Skeletal muscle tissue (tissue), 4 donors: Measurements from ENCODE around the gene TNIK. TPM values are rescaled to one million over a fixed set of nuclear protein-coding genes. Genes with fewer than 3 reads are reported as not detected.

ENCODE experiments used
- H3K27ac ChIP-seq: one replicate; pipeline ENCODE4 v1.7.0; 2013; ENCODE audit warnings: mild to moderate bottlenecking, low read depth, low read length, inconsistent platforms
- H3K27me3 ChIP-seq, 3 donors: one replicate each; pipeline ENCODE4 v1.7.0; 2013; ENCODE audit warnings: low read length in 3 of 3; ENCODE audit not compliant: control insufficient read depth in 3 of 3, insufficient read depth in 3 of 3
- H3K36me3 ChIP-seq, 3 donors: one replicate each; pipeline ENCODE4 v1.7.0; 2013; ENCODE audit warnings: low read length in 3 of 3; ENCODE audit not compliant: control insufficient read depth in 3 of 3, insufficient read depth in 3 of 3
- H3K4me1 ChIP-seq, 3 donors: one replicate each; pipeline ENCODE4 v1.7.0; 2013; ENCODE audit warnings: low read length in 3 of 3, mild to moderate bottlenecking in 3 of 3; ENCODE audit not compliant: control insufficient read depth in 3 of 3, insufficient read depth in 3 of 3
- H3K4me3 ChIP-seq, 3 donors: one replicate each; pipeline ENCODE4 v1.7.0; 2013; ENCODE audit warnings: low read length in 3 of 3
- H3K9ac ChIP-seq, 3 donors: one replicate each; pipeline ENCODE4 v1.7.0; 2013; ENCODE audit warnings: low read length in 3 of 3, mild to moderate bottlenecking in 3 of 3, moderate library complexity in 2 of 3, low read depth in 1 of 3
- H3K9me3 ChIP-seq, 3 donors: one replicate each; pipeline ENCODE4 v1.7.0; 2013; ENCODE audit warnings: low read length in 3 of 3; ENCODE audit not compliant: control insufficient read depth in 3 of 3
- total RNA-seq: library from RNA; depleted of rRNA; stranded (reverse); fragments of >200 nt; gene quantifications from one replicate; pipeline ENCODE4 v1.2.3, GENCODE V29; 2014
- donor health status: Osteomylitis.

The TNIK gene
- total RNA-seq, 1 donor from 2014 or later: 31.3 TPM

DNA sequence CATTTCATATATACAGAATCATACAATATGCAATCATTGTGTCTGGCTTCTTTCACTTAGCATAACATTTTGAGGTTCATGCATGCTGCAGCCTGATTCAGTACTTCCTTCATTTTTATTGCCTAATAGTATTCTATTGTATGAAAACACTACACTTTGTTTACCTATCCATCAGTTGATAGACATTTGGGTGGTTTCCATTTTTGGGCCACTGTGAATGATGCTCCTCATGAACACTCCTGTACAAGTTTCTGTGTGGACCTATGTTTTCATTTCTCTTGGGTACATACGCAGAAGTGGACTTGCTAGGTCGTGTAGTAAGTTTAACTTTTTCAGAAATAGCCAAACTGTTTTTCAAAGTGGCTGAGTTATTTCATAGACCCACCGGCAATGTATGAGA is 18.8 kb downstream of the TNIK start:
- H3K4me1 ChIP-seq: peaks cover 0 to 18% (median 15%) of the 10 kb centered on the region in 3 donors
- H3K36me3 ChIP-seq: no peaks in the 10 kb centered on the region
- no peaks in the 10 kb centered on the region for H3K9me3 ChIP-seq
- H3K27me3 ChIP-seq: no peaks in the 10 kb centered on the region
- H3K27ac ChIP-seq: no peak overlapping the region
- no peak overlapping the region for H3K4me3 ChIP-seq
- H3K9ac ChIP-seq: no peak overlapping the region

DNA sequence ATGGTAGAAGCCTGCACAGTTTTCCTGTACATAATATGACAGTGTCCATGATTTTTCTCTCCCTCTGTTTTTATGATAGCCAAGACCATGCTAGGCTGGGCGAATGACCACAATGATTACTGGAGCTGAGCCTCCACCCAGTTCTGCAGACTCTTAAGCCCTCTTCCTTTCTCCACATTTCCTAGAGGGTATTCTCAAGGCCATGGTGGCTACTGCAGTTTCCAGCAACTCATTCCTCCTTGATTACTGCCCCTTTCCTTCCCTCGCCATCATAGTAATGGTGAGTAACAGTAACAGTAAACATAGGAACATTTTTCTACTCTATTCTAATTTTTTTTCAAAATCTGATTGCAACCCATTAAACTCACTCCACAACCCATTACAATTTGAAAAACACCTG is 20.2 kb downstream of the TNIK start:
- Histone ChIP-seq H3K4me3 (no peak overlapping the region), H3K36me3 (no peaks in the 10 kb centered on the region), H3K9ac (no peak overlapping the region)

GRCh38 chr3:171437115-171437756 is 23.0 kb downstream of the TNIK start:
- no peaks in the 10 kb centered on the region for H3K27me3 ChIP-seq
- H3K4me3 ChIP-seq: no peak overlapping the region
- peaks cover 0 to 14% (median 9%) of the 10 kb centered on the region in 3 donors for H3K4me1 ChIP-seq
- no peak overlapping the region for H3K9ac ChIP-seq
- no peaks in the 10 kb centered on the region for H3K36me3 ChIP-seq
- no peak overlapping the region for H3K27ac ChIP-seq
- H3K9me3 ChIP-seq: no peaks in the 10 kb centered on the region

More for the DNA sequence above, 20.2 kb downstream of the TNIK start:
- Histone ChIP-seq H3K9me3 (no peaks in the 10 kb centered on the region), H3K27me3 (no peaks in the 10 kb centered on the region), H3K27ac (no peak overlapping the region), H3K4me1 (peaks cover 0 to 19% (median 15%) of the 10 kb centered on the region in 3 donors)

DNA sequence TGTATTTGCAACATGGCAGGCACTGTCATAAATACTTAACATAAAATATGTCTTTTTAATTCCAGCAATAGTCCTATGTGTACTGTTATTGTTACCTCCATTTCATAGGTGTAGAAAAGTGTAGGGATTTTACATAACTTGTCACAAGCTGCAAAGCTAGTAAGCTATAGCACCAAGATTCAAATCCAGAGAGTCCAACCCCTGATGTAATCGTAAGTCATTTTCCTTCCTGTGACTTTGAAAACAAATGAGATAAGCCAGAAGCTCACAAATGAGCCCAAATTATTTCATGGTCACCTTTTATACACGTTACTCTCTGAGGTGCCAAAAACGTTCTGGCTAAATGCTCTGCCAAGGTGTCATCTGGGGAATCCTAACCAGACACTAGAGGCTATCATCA is 23.8 kb downstream of the TNIK start:
- Histone ChIP-seq H3K36me3 (no peaks in the 10 kb centered on the region), H3K4me3 (no peak overlapping the region), H3K27me3 (no peaks in the 10 kb centered on the region), H3K9ac (no peak overlapping the region), H3K27ac (no peak overlapping the region), H3K4me1 (peaks cover 0 to 12% (median 10%) of the 10 kb centered on the region in 3 donors), H3K9me3 (no peaks in the 10 kb centered on the region)

DNA sequence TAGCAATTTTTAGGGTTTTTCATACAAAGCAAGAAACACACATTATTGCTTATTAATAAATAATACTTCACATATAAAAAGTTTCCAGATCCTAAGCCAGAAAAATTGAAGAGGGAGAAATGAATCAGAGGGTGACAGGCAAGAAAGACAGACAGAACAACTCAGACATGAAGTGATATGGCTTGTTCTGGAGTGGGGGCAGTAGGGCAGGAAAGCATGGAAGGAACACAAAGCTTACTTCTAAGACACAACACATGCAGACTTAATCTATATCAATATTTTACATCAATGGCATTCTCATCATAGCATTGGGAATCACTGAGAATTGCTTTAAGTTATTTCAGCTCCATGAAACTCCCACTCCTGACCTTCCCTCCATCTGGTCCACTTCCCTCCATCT is 24.4 kb downstream of the TNIK start:
- Histone ChIP-seq H3K4me3 (no peak overlapping the region), H3K36me3 (no peaks in the 10 kb centered on the region), H3K9ac (no peak overlapping the region), H3K4me1 (peaks cover 0 to 11% (median 10%) of the 10 kb centered on the region in 3 donors), H3K27me3 (no peaks in the 10 kb centered on the region), H3K9me3 (no peaks in the 10 kb centered on the region), H3K27ac (no peak overlapping the region)

GRCh38 chr3:171435143-171435542 is 25.1 kb downstream of the TNIK start:
- Histone ChIP-seq H3K9ac (no peak overlapping the region), H3K27ac (no peak overlapping the region), H3K27me3 (no peaks in the 10 kb centered on the region)

GRCh38 chr3:171432548-171432947 is 27.7 kb downstream of the TNIK start:
- Histone ChIP-seq H3K9me3 (no peaks in the 10 kb centered on the region), H3K4me1 (peaks cover 0 to 18% (median 15%) of the 10 kb centered on the region in 3 donors), H3K9ac (no peak overlapping the region), H3K27me3 (no peaks in the 10 kb centered on the region), H3K36me3 (no peaks in the 10 kb centered on the region), H3K27ac (no peak overlapping the region), H3K4me3 (no peak overlapping the region)

More at GRCh38 chr3:171435143-171435542, 25.1 kb downstream of the TNIK start:
- no peaks in the 10 kb centered on the region for H3K36me3 ChIP-seq
- H3K4me1 ChIP-seq: peaks cover 0 to 10% (median 9%) of the 10 kb centered on the region in 3 donors
- no peaks in the 10 kb centered on the region for H3K9me3 ChIP-seq
- H3K4me3 ChIP-seq: no peak overlapping the region

DNA sequence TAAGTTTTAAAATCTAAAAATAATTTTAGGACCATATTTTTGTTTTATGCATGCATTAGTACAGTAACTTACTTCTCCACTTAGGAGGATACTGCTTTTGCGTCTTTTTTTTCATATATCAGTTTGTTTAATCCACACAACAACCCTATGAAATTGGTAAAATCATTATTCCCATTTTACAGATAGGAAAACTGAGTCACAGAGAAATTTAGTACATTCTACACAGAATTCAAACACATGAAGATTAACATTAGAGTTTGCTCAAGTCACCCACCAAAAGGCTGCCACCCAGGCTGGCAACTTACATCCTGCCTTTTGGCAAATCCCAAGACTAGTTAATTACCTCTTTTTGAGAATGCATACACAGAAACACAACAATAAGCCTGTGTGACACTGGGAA is 28.7 kb downstream of the TNIK start:
- peaks cover 0 to 12% (median 12%) of the 10 kb centered on the region in 3 donors for H3K4me1 ChIP-seq
- H3K9me3 ChIP-seq: no peaks in the 10 kb centered on the region
- H3K9ac ChIP-seq: no peak overlapping the region
- no peaks in the 10 kb centered on the region for H3K36me3 ChIP-seq
- H3K27me3 ChIP-seq: no peaks in the 10 kb centered on the region
- H3K27ac ChIP-seq: no peak overlapping the region
- H3K4me3 ChIP-seq: no peak overlapping the region

DNA sequence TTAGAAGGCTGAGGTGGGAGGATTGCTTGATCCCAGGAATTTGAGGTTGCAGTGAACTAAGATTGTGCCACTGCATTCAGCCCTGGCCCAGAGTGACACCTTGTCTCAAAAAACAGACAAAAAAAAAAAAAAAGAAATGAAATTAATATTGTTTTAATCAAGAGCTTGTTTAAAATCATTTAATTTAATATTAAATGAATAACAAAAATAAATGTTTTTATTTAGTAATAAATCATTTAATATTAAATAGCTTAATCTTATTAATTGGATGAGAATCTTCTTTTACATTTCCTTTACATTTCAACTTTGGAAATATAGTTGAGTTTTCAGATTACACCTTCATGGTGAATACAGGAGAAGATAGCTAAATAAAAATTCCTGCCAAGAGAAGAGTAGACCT is 29.7 kb downstream of the TNIK start:
- Histone ChIP-seq H3K9ac (no peak overlapping the region), H3K27ac (no peak overlapping the region), H3K36me3 (no peaks in the 10 kb centered on the region), H3K4me3 (no peak overlapping the region), H3K9me3 (no peaks in the 10 kb centered on the region), H3K27me3 (no peaks in the 10 kb centered on the region), H3K4me1 (peaks cover 0 to 12% (median 10%) of the 10 kb centered on the region in 3 donors)

DNA sequence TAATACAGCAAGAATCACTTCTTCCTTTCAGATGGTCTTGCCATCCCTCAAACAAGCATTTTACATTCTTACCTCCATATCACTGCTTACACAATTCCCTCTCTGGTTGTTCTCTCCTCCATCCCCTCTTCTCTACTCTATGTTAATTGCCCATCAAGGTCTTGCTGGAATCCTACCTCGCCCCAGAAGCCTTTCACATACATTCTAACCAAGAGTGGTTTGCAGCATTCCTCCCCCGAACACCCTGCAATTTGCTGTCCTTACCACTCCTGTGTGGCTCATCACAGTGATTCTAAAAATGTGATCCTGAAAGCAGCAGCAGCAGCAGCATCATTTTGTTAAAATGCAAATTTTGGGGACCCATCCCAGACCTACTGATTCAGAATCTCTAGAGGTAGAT is 30.6 kb downstream of the TNIK start:
- peaks cover 0 to 12% (median 10%) of the 10 kb centered on the region in 3 donors for H3K4me1 ChIP-seq
- H3K27ac ChIP-seq: no peak overlapping the region
- no peaks in the 10 kb centered on the region for H3K27me3 ChIP-seq
- H3K9me3 ChIP-seq: no peaks in the 10 kb centered on the region
- no peaks in the 10 kb centered on the region for H3K36me3 ChIP-seq
- no peak overlapping the region for H3K9ac ChIP-seq
- H3K4me3 ChIP-seq: no peak overlapping the region
